ENCODE data around the gene TNFRSF18. TPM values are rescaled to one million over a fixed set of nuclear protein-coding genes. Genes with fewer than 3 reads are reported as not detected.
A peak's percentile ranks its signal among the peaks of the same experiment; 100 is the strongest.

Gene TNFRSF18
- total and polyA plus RNA-seq, 7 experiments from 2014 or later: 0.32 to 81.7 (median 7.6) TPM; not detected in 3

GRCh38 chr1:1168451-1169411, 37.7 kb downstream of the TNFRSF18 start:
- H3K27me3 Mint-ChIP-seq: peaks cover 0 to 11% (median 4%) of the 10 kb centered on the region in 5 donors
- peaks cover 5 to 20% (median 9%) of the 10 kb centered on the region in 7 donors for H3K4me1 Mint-ChIP-seq
- Histone ChIP-seq H3K27ac (ENCODE audit: low read depth, low read length) (no peak overlapping the region), H3K27me3 (ENCODE audit: control insufficient read depth in 2 of 2, insufficient read depth in 2 of 2, low read length in 2 of 2) (no peaks in the 10 kb centered on the region), H3K36me3 (ENCODE audit: control insufficient read depth in 2 of 3, insufficient read depth in 3 of 3, low read length in 3 of 3) (no peaks in the 10 kb centered on the region), H3K9me3 (ENCODE audit: control insufficient read depth in 2 of 3, low read length in 3 of 3) (no peaks in the 10 kb centered on the region), H3K4me1 (ENCODE audit: control insufficient read depth in 2 of 2, insufficient read depth in 2 of 2, low read length in 2 of 2) (peaks cover 6 to 9% of the 10 kb centered on the region in 2 donors), H3K4me3 (ENCODE audit: low read length) (no peak overlapping the region)
- no peaks in the 10 kb centered on the region for H3K36me3 Mint-ChIP-seq
- ChIA-PET POLR2A (no interaction called here), CTCF (no interaction called here)
- ATAC-seq (no peak), DNase-seq (no peak)
- no peaks in the 10 kb centered on the region for H3K9me3 Mint-ChIP-seq
- intact Hi-C loops (cut with micrococcal nuclease): no loop called here
- no peak overlapping the region for H3K27ac Mint-ChIP-seq
- H3K4me3 Mint-ChIP-seq: peak overlapping the region in 1 of 10 donors; percentile 28

- Histone ChIP-seq H3K27ac (ENCODE audit: low read depth, low read length) (no peak overlapping the region), H3K36me3 (ENCODE audit: control insufficient read depth in 2 of 3, insufficient read depth in 3 of 3, low read length in 3 of 3) (no peaks in the 10 kb centered on the region), H3K4me3 (ENCODE audit: low read length) (no peak overlapping the region), H3K27me3 (ENCODE audit: control insufficient read depth in 2 of 2, insufficient read depth in 2 of 2, low read length in 2 of 2) (no peaks in the 10 kb centered on the region), H3K9me3 (ENCODE audit: control insufficient read depth in 2 of 3, low read length in 3 of 3) (no peaks in the 10 kb centered on the region), H3K4me1 (ENCODE audit: control insufficient read depth in 2 of 2, insufficient read depth in 2 of 2, low read length in 2 of 2) (peaks cover under 1 to 1% of the 10 kb centered on the region in 2 donors)
- Mint-ChIP-seq H3K36me3 (no peaks in the 10 kb centered on the region), H3K27ac (no peak overlapping the region), H3K4me3 (no peak overlapping the region), H3K9me3 (no peaks in the 10 kb centered on the region), H3K4me1 (peaks cover 5 to 15% (median 9%) of the 10 kb centered on the region in 7 donors), H3K27me3 (peaks cover 0 to 11% (median 4%) of the 10 kb centered on the region in 5 donors)
- no peak for DNase-seq
- intact Hi-C loops (cut with micrococcal nuclease): no loop called here
- ATAC-seq: no peak
- CTCF ChIA-PET: interaction anchor here (0.7 kb wide), 1 partner anchor 11 kb away, joined by 3 read pairs; no protein-coding TSS in a partner anchor
- POLR2A ChIA-PET: no interaction called here
Observed at GRCh38 chr1:1167841-1168450, 38.4 kb downstream of the TNFRSF18 start.

- POLR2A ChIA-PET: no interaction called here
- ATAC-seq (no peak), DNase-seq (no peak)
- Mint-ChIP-seq H3K27me3 (peaks cover 0 to 11% (median 4%) of the 10 kb centered on the region in 5 donors), H3K4me1 (peaks cover 5 to 12% (median 9%) of the 10 kb centered on the region in 7 donors), H3K4me3 (no peak overlapping the region), H3K9me3 (no peaks in the 10 kb centered on the region), H3K27ac (no peak overlapping the region), H3K36me3 (no peaks in the 10 kb centered on the region)
- Histone ChIP-seq H3K4me1 (ENCODE audit: control insufficient read depth in 2 of 2, insufficient read depth in 2 of 2, low read length in 2 of 2) (no peaks in the 10 kb centered on the region), H3K36me3 (ENCODE audit: control insufficient read depth in 2 of 3, insufficient read depth in 3 of 3, low read length in 3 of 3) (no peaks in the 10 kb centered on the region), H3K27ac (ENCODE audit: low read depth, low read length) (no peak overlapping the region), H3K27me3 (ENCODE audit: control insufficient read depth in 2 of 2, insufficient read depth in 2 of 2, low read length in 2 of 2) (no peaks in the 10 kb centered on the region), H3K4me3 (ENCODE audit: low read length) (no peak overlapping the region), H3K9me3 (ENCODE audit: control insufficient read depth in 2 of 3, low read length in 3 of 3) (no peaks in the 10 kb centered on the region)
- CTCF ChIA-PET: interaction anchor here (0.7 kb wide), 1 partner anchor 11 kb away, joined by 3 read pairs; no protein-coding TSS in a partner anchor
- intact Hi-C loops (cut with micrococcal nuclease): no loop called here
Observed at GRCh38 chr1:1167398-1167821, 39.0 kb downstream of the TNFRSF18 start.

- Mint-ChIP-seq H3K27me3 (peaks cover 0 to 6% (median 4%) of the 10 kb centered on the region in 5 donors), H3K9me3 (no peaks in the 10 kb centered on the region), H3K4me3 (no peak overlapping the region), H3K27ac (no peak overlapping the region), H3K4me1 (peaks cover 4 to 6% (median 5%) of the 10 kb centered on the region in 7 donors), H3K36me3 (no peaks in the 10 kb centered on the region)
- ChIA-PET POLR2A (no interaction called here), CTCF (no interaction called here)
- no peaks in the 10 kb centered on the region for H3K9me3 ChIP-seq (ENCODE audit: control insufficient read depth in 2 of 3, low read length in 3 of 3)
- no peaks in the 10 kb centered on the region for H3K4me1 ChIP-seq (ENCODE audit: control insufficient read depth in 2 of 2, insufficient read depth in 2 of 2, low read length in 2 of 2)
- no peak for ATAC-seq
- no peak for DNase-seq
- H3K27me3 ChIP-seq (ENCODE audit: control insufficient read depth in 2 of 2, insufficient read depth in 2 of 2, low read length in 2 of 2): no peaks in the 10 kb centered on the region
- H3K27ac ChIP-seq (ENCODE audit: low read depth, low read length): no peak overlapping the region
- no peak overlapping the region for H3K4me3 ChIP-seq (ENCODE audit: low read length)
- intact Hi-C loops (cut with micrococcal nuclease): no loop called here
- no peaks in the 10 kb centered on the region for H3K36me3 ChIP-seq (ENCODE audit: control insufficient read depth in 2 of 3, insufficient read depth in 3 of 3, low read length in 3 of 3)
Observed at GRCh38 chr1:1166642-1167397, 39.6 kb downstream of the TNFRSF18 start.

GRCh38 chr1:1165900-1166421, 40.4 kb downstream of the TNFRSF18 start:
- Histone ChIP-seq H3K27me3 (ENCODE audit: control insufficient read depth in 2 of 2, insufficient read depth in 2 of 2, low read length in 2 of 2) (no peaks in the 10 kb centered on the region), H3K36me3 (ENCODE audit: control insufficient read depth in 2 of 3, insufficient read depth in 3 of 3, low read length in 3 of 3) (no peaks in the 10 kb centered on the region), H3K4me1 (ENCODE audit: control insufficient read depth in 2 of 2, insufficient read depth in 2 of 2, low read length in 2 of 2) (no peaks in the 10 kb centered on the region), H3K27ac (ENCODE audit: low read depth, low read length) (no peak overlapping the region), H3K4me3 (ENCODE audit: low read length) (no peak overlapping the region), H3K9me3 (ENCODE audit: control insufficient read depth in 2 of 3, low read length in 3 of 3) (no peaks in the 10 kb centered on the region)
- intact Hi-C loops (cut with micrococcal nuclease): no loop called here
- peak in 1 of 9 donors; percentile 7 for DNase-seq
- H3K9me3 Mint-ChIP-seq: no peaks in the 10 kb centered on the region
- ChIA-PET CTCF (no interaction called here), POLR2A (no interaction called here)
- H3K27me3 Mint-ChIP-seq: peaks cover 0 to 6% (median 4%) of the 10 kb centered on the region in 5 donors
- peaks cover 4 to 6% (median 5%) of the 10 kb centered on the region in 7 donors for H3K4me1 Mint-ChIP-seq
- ATAC-seq: peak; percentile 11
- H3K36me3 Mint-ChIP-seq: no peaks in the 10 kb centered on the region
- H3K4me3 Mint-ChIP-seq: peak overlapping the region in 1 of 10 donors; percentile 11
- peak overlapping the region in 2 of 9 donors; percentile 31 to 51 for H3K27ac Mint-ChIP-seq

GRCh38 chr1:1165485-1165884, 40.9 kb downstream of the TNFRSF18 start:
- ChIA-PET CTCF (no interaction called here), POLR2A (no interaction called here)
- Histone ChIP-seq H3K4me1 (ENCODE audit: control insufficient read depth in 2 of 2, insufficient read depth in 2 of 2, low read length in 2 of 2) (no peaks in the 10 kb centered on the region), H3K4me3 (ENCODE audit: low read length) (no peak overlapping the region), H3K27ac (ENCODE audit: low read depth, low read length) (no peak overlapping the region), H3K36me3 (ENCODE audit: control insufficient read depth in 2 of 3, insufficient read depth in 3 of 3, low read length in 3 of 3) (no peaks in the 10 kb centered on the region), H3K27me3 (ENCODE audit: control insufficient read depth in 2 of 2, insufficient read depth in 2 of 2, low read length in 2 of 2) (no peaks in the 10 kb centered on the region), H3K9me3 (ENCODE audit: control insufficient read depth in 2 of 3, low read length in 3 of 3) (no peaks in the 10 kb centered on the region)
- Mint-ChIP-seq H3K36me3 (no peaks in the 10 kb centered on the region), H3K27me3 (peaks cover 0 to 6% (median 4%) of the 10 kb centered on the region in 5 donors), H3K4me3 (peak overlapping the region in 1 of 10 donors; percentile 11), H3K9me3 (no peaks in the 10 kb centered on the region), H3K4me1 (peaks cover 4 to 6% (median 5%) of the 10 kb centered on the region in 7 donors), H3K27ac (peak overlapping the region in 2 of 9 donors; percentile 31 to 51)
- ATAC-seq (no peak), DNase-seq (no peak)
- intact Hi-C loops (cut with micrococcal nuclease): no loop called here

Data from naive thymus-derived CD4-positive, alpha-beta T cell (primary cell).